Thymus (tissue), 11 donors: Measurements from ENCODE around the gene ACTN4. TPM values are rescaled to one million over a fixed set of nuclear protein-coding genes. Genes with fewer than 3 reads are reported as not detected.

Experiments
- DNase-seq, 9 donors: peaks; one replicate each; pipeline ENCODE4 v3.0.0-alpha.2; 2013; ENCODE audit warnings: low spot score in 9 of 9, low read depth in 6 of 9, missing footprints in 1 of 9
- H3K27ac ChIP-seq, 2 donors: one replicate each; pipeline ENCODE4 v1.5.1; 2013; ENCODE audit warnings: control low read depth in 1 of 2, low read depth in 1 of 2, low read length in 1 of 2, mild to moderate bottlenecking in 1 of 2, moderate library complexity in 1 of 2
- H3K27me3 ChIP-seq, 2 donors: one replicate each; pipeline ENCODE4 v1.5.1; 2013; ENCODE audit warnings: low read length in 1 of 2; ENCODE audit not compliant: control insufficient read depth in 2 of 2, insufficient read depth in 1 of 2
- H3K36me3 ChIP-seq, 2 donors: one replicate each; pipeline ENCODE4 v1.5.1; 2013; ENCODE audit warnings: low read length in 1 of 2, mild to moderate bottlenecking in 1 of 2, moderate library complexity in 1 of 2; ENCODE audit not compliant: control insufficient read depth in 2 of 2, insufficient read depth in 2 of 2
- H3K4me1 ChIP-seq, 2 donors: one replicate each; pipeline ENCODE4 v1.5.1; 2013; ENCODE audit warnings: low read length in 2 of 2; ENCODE audit not compliant: control insufficient read depth in 2 of 2, insufficient read depth in 2 of 2
- H3K4me3 ChIP-seq, 2 donors: one replicate each; pipeline ENCODE4 v1.5.1; 2013; ENCODE audit warnings: low read length in 2 of 2, control low read depth in 1 of 2, mild to moderate bottlenecking in 1 of 2
- H3K9me3 ChIP-seq, 2 donors: one replicate each; pipeline ENCODE4 v1.5.1; 2013; ENCODE audit warnings: low read length in 1 of 2, mild to moderate bottlenecking in 1 of 2; ENCODE audit not compliant: control insufficient read depth in 2 of 2, insufficient read depth in 1 of 2
- whole genome bisulfite sequencing: extraction: QIAGEN DNeasy Blood & Tissue Kit; methylation state at CpG from one replicate; pipeline ENCODE4 v1.1.7; 2013; 5-methylcytosine and 5-hydroxymethylcytosine counted together
- polyA plus RNA-seq: library from polyadenylated mRNA; stranded (reverse); fragments of 200-250 nt; gene quantifications from one replicate; pipeline ENCODE4 v1.2.3, GENCODE V29; 2013
- total RNA-seq: library from RNA; stranded (reverse); fragments of 120-200 nt; gene quantifications from one replicate; pipeline ENCODE4 v1.2.4, GENCODE V29; 2013
- donor health status: healthy.

The ACTN4 gene
- total and polyA plus RNA-seq, 2 donors: 23.8 to 124 TPM

- Histone ChIP-seq H3K9me3 (no peaks in the 10 kb centered on the region), H3K27ac (no peak overlapping the region), H3K4me3 (no peak overlapping the region), H3K36me3 (peaks cover 32 to 46% of the 10 kb centered on the region in 2 donors), H3K4me1 (no peaks in the 10 kb centered on the region), H3K27me3 (no peaks in the 10 kb centered on the region)
- DNase-seq: no peak
- 97% methylated on average over 15 of the region's 15 CpGs for WGBS
Measured at GRCh38 chr19:38720559-38721236, 73.2 kb downstream of the ACTN4 start.

DNA sequence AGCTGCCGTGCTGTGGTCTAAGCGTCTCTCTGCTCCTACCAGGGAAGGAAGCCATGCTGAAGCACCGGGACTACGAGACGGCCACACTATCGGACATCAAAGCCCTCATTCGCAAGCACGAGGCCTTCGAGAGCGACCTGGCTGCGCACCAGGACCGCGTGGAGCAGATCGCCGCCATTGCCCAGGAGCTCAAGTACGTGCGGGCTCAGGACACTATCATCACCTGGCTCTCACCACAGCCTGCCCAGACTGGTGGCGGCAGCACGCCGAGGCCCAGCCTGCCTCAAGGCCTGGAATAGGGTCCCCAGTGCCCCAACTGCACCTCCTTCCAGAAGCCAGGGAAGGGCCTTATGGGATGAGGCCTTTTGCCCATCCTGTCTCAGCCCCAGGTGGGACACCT is 74.0 kb downstream of the ACTN4 start:
- DNase-seq: no peak
- Histone ChIP-seq H3K36me3 (peaks cover 32 to 47% of the 10 kb centered on the region in 2 donors), H3K27ac (peak overlapping the region in 1 of 2 donors; percentile 4), H3K4me3 (no peak overlapping the region), H3K27me3 (no peaks in the 10 kb centered on the region), H3K4me1 (no peaks in the 10 kb centered on the region), H3K9me3 (no peaks in the 10 kb centered on the region)
- WGBS: 95% methylated on average over 20 of the region's 20 CpGs

DNA sequence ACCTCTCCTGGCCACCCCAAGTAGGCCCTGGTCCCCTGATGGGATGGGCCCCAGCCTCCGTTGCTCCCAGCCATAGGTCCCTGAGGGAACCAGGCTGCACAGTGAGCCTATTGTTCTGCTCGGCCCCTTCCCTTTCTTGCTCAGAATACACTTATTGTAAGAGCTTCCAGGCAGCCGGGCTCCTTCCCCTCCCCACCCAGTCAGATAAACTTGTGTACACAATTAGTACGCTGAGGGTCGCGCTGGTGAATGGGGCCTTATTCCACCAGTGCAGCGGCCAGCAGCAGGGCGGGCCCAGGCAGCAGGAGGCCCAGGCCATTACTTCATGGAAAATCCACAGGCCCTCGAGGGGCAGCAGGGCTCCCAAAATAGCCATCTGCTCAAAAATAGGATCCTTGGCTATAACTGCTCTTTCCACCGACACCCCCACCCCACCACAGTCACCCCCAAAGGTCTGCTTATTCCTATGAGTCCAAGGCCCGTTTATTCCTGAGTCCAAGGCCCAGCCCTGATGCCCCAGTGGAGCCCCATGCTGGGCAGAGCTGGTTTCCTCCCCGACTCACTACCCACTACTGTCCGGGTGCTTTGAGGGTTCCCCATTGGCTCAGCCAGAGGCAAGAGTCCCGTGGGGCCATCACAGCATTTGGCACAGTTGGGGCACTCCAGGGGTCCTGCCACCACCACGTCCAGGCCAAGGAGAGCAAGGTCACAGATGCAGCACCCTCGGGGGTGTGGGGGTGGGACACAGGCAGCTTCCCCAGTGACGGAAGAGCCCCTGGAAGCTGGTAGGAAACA is 74.7 kb downstream of the ACTN4 start:
- peak overlapping the region in 1 of 2 donors; percentile 51 for H3K27ac ChIP-seq
- 95% methylated on average over 17 of the region's 17 CpGs for WGBS
- no peak for DNase-seq

DNA sequence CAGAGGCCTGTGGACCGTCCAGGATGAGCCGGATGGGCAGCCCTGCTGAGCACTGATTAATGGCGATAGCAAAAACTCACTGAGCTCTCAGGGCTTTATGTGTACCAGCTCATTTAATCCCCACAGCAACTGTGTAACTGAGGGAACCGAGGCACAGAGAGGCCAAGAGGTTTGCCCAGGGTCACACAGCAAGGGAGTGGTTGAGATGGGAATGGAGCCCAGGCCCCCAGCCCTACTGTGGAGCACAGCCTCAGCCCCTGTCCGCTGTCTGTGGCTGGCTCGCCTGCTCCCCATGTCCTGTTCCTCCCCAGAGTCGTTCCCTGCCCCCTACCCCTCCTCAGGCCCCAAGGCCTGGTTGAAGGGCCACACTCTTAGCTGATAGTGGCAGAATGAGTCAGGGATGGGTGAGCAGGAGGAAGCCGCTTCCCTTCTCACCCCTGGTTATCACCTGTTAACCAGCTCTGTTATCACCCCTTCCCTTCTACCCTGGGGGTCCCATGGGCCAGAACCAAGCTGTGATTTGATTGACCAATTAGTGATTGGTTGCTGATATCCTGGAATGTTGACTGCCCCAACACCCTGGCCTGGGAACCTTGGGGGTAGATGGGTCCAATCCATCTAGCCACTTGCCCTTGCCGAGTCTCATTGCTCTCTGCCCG is 75.6 kb downstream of the ACTN4 start:
- Histone ChIP-seq H3K4me1 (no peaks in the 10 kb centered on the region), H3K27ac (no peak overlapping the region), H3K4me3 (no peak overlapping the region), H3K36me3 (peaks cover 34 to 52% of the 10 kb centered on the region in 2 donors), H3K9me3 (no peaks in the 10 kb centered on the region), H3K27me3 (no peaks in the 10 kb centered on the region)
- 97% methylated on average over 10 of the region's 10 CpGs for WGBS
- DNase-seq: no peak

More for the DNA sequence above, 74.7 kb downstream of the ACTN4 start:
- Histone ChIP-seq H3K36me3 (peaks cover 33 to 51% of the 10 kb centered on the region in 2 donors), H3K4me3 (no peak overlapping the region), H3K9me3 (no peaks in the 10 kb centered on the region), H3K27me3 (no peaks in the 10 kb centered on the region), H3K4me1 (no peaks in the 10 kb centered on the region)

DNA sequence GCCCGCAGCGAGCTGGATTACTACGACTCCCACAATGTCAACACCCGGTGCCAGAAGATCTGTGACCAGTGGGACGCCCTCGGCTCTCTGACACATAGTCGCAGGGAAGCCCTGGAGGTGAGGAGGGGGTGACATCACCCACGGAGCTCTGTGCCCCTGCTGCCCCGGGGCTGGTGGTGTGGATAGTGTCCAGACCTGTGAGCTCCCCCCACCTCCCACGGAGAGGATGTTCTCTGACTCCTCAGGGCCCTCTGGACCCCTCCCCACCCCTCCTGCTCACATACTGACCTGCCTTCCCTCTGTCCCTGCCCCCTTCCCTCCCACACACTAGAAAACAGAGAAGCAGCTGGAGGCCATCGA is 76.1 kb downstream of the ACTN4 start:
- H3K4me1 ChIP-seq: no peaks in the 10 kb centered on the region
- H3K9me3 ChIP-seq: no peaks in the 10 kb centered on the region
- H3K4me3 ChIP-seq: no peak overlapping the region
- H3K36me3 ChIP-seq: peaks cover 34 to 52% of the 10 kb centered on the region in 2 donors
- no peaks in the 10 kb centered on the region for H3K27me3 ChIP-seq
- no peak overlapping the region for H3K27ac ChIP-seq
- 94% methylated on average over 11 of the region's 11 CpGs for WGBS
- DNase-seq: no peak

- Histone ChIP-seq H3K4me1 (no peaks in the 10 kb centered on the region), H3K27ac (no peak overlapping the region), H3K36me3 (peaks cover 34 to 56% of the 10 kb centered on the region in 2 donors), H3K4me3 (no peak overlapping the region), H3K9me3 (no peaks in the 10 kb centered on the region), H3K27me3 (no peaks in the 10 kb centered on the region)
- WGBS: 98% methylated on average over 42 of the region's 42 CpGs
- DNase-seq: no peak
Measured at GRCh38 chr19:38723990-38724854, 76.8 kb downstream of the ACTN4 start.

GRCh38 chr19:38725469-38726283 is 78.2 kb downstream of the ACTN4 start:
- Histone ChIP-seq H3K4me1 (peaks cover 0 to 2% of the 10 kb centered on the region in 2 donors), H3K27me3 (no peaks in the 10 kb centered on the region), H3K9me3 (no peaks in the 10 kb centered on the region), H3K4me3 (no peak overlapping the region), H3K27ac (no peak overlapping the region), H3K36me3 (peaks cover 29 to 57% of the 10 kb centered on the region in 2 donors)
- no peak for DNase-seq
- 97% methylated on average over 21 of the region's 21 CpGs for WGBS

- DNase-seq: no peak
- Histone ChIP-seq H3K27me3 (no peaks in the 10 kb centered on the region), H3K36me3 (peaks cover 29 to 54% of the 10 kb centered on the region in 2 donors), H3K4me3 (no peak overlapping the region), H3K9me3 (no peaks in the 10 kb centered on the region), H3K27ac (no peak overlapping the region), H3K4me1 (peaks cover 0 to 2% of the 10 kb centered on the region in 2 donors)
- 98% methylated on average over 6 of the region's 6 CpGs for WGBS
Measured at GRCh38 chr19:38726284-38726673, 78.8 kb downstream of the ACTN4 start.
